SU-DHL-6 (cell line): ENCODE data around the gene SMAD3.

Experiments used
- CTCF ChIP-seq: fragments of 200-600 bp; sonication (generic); IDR thresholded peaks from one replicate; pipeline ENCODE4 v1.5.1; 2017; ENCODE audit warnings: antibody characterized with exemption, mild to moderate bottlenecking, low read length, moderate library complexity; ENCODE audit not compliant: insufficient read depth, poor library complexity, severe bottlenecking
- EZH2phosphoT487 ChIP-seq: fragments of 200-600 bp; sonication (generic), shearing (Covaris generic); conservative IDR thresholded peaks from 2 replicates; pipeline ENCODE4 v1.6.1; 2018; ENCODE audit warnings: mild to moderate bottlenecking, antibody characterized with exemption, low read length, moderate library complexity, mixed read lengths

- TF ChIP-seq CTCF (no peak), EZH2phosphoT487 (no peak)
Observed at GRCh38 chr15:67133738-67134066, 68.3 kb downstream of the SMAD3 start.
